T-helper 9 cell (primary cell): ENCODE data around the gene CYB5D1.

Experiments used
- DNase-seq: peaks from one replicate; pipeline ENCODE4 v3.0.0-alpha.2; 2020

CYB5D1 gene

DNA sequence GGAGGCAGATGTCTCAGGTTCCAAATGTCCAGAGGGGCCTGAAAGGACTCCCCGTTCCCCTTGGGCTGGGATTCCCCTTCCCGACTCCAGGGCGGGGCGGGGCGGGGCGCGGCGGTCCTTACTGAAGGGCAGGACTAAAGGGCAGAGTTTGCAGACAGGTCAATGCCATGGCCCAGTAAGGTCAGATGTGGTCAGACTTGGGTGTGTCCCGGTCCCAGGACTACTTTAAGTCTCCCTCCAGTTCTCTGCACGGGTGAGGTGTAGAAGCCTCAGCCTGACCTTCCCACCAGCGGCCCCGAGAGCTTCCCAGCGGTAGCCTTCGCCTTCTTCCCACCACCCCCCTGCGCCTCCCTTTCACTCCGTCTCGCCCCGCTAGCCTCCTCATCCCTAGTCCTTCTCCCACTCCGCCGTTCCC, 23.3 kb upstream of the CYB5D1 start:
- peak; percentile 66 for DNase-seq

- DNase-seq: peak; percentile 89
These were observed 22.6 kb upstream of the CYB5D1 start for GRCh38 chr17:7834957-7835813.

- peak; percentile 57 for DNase-seq
These were observed 21.8 kb upstream of the CYB5D1 start for GRCh38 chr17:7835814-7836595.

DNA sequence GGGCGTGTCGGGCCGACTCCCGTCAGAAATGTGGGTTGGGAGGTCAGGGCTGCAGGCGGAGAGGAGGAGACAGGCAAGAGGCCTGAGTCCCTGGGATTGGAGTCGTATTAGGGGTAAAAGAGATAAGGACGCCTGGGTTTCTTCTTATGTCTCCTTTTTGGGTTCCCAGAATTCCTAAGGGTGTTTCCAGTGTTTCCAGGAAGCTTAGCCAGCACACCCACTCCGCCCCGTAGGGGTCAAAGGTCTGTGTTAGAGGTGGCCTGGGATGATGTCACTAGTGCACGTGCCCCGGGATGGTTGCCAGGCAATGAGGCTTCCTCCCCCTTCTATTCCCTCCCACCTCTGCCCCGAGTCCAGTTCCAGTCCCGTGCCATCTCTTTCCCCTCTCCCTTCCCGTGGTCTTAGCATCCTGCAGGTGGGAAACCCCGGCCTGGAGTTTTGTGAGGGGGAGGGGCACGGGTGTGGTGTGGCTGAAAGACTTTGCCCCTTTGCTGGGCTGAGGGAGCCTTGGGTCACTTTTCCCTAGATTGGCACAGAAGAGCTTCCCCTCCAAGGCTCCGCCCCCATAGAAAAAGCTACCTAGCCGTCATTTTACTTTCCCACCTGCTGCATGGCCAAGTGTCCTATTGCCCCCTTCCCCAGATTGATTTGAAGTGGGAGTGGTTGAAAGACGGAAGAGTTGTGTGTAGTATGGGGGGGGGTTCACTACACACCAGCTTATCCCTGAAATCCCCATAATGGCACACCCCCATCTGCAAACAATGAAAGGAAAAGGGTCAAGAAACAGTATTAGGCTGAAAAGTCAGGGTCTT, 21.0 kb upstream of the CYB5D1 start:
- DNase-seq: peak; percentile 61

DNA sequence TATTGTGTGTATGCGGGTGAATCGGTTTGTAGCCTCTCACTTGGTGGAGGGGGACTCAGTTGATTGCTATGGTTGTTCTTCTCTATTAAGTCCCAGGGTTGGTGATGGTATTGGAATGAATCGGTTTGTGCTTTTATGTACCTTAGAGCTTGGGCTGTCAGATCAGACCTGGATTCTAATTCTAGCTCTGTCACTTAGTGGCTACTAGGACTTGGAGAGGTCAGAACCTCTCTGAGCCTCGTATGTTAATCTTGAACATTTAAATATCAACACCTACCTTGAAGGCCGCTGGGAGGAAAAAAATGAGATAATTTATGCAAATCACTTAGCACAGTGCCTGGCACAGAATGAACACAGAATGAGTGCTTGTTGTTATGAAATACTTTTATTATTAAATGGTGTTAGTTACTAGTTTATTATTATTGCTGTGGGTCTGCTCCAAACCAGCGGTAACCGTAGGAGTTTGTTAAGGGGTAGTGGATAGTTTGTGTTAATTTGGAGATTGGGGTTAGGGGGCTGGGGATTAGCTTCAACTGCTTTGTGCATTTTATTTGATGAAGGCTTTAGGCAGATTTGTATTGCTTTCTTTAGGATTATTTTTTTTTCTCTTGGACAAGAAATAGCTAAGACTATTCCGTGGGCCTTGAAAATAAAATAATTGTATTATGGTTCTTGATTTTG, 20.3 kb upstream of the CYB5D1 start:
- no peak for DNase-seq

GRCh38 chr17:7838090-7839075, 19.4 kb upstream of the CYB5D1 start:
- DNase-seq: no peak

GRCh38 chr17:7839190-7839875, 18.5 kb upstream of the CYB5D1 start:
- DNase-seq: no peak

DNA sequence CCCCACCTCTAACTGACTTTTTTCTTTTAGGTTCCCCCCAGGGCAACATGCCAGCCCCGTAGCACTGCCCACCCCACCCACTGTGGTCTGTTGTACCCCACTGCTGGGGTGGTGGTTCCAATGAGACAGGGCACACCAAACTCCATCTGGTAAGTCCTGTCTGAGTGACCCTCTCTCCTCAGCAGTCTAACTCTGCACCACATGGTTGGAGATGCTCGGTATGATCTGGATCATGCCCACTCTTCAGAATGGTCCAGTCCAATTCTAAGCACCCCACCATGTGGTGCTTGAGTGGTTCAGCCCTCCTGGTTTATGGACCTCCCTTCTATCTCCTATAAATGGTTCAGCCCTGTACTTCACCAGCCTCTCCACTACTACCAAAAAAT, 17.9 kb upstream of the CYB5D1 start:
- no peak for DNase-seq

- DNase-seq: no peak
These were observed 17.4 kb upstream of the CYB5D1 start for GRCh38 chr17:7840441-7840840.

GRCh38 chr17:7840875-7841274, 16.9 kb upstream of the CYB5D1 start:
- DNase-seq: no peak

- peak; percentile 97 for DNase-seq
These were observed 16.3 kb upstream of the CYB5D1 start for GRCh38 chr17:7841396-7841914.

DNA sequence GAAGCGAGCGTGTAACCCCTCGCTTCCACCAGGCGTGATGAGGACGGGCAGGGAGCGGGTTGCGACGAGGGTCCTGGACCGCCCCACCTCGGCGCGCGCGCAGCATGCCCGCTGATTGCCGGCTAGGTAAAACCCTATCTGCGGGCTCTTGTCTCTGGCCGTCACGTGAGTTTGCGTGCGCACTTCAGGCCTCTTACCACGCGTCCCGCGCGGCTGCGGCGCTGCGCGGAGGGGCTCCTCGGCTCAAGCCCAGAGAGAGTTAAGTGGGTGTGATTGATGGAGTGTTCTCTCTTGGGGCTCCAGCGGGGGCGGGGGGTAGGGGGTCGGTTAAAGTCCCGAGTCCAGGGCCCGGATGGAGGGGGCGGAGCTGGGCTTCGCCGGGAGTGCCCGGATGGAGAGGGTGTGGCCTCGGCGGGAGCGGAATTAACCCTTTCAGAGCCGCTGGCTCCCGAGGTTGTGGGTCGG, 15.9 kb upstream of the CYB5D1 start:
- DNase-seq: peak; percentile 81

DNA sequence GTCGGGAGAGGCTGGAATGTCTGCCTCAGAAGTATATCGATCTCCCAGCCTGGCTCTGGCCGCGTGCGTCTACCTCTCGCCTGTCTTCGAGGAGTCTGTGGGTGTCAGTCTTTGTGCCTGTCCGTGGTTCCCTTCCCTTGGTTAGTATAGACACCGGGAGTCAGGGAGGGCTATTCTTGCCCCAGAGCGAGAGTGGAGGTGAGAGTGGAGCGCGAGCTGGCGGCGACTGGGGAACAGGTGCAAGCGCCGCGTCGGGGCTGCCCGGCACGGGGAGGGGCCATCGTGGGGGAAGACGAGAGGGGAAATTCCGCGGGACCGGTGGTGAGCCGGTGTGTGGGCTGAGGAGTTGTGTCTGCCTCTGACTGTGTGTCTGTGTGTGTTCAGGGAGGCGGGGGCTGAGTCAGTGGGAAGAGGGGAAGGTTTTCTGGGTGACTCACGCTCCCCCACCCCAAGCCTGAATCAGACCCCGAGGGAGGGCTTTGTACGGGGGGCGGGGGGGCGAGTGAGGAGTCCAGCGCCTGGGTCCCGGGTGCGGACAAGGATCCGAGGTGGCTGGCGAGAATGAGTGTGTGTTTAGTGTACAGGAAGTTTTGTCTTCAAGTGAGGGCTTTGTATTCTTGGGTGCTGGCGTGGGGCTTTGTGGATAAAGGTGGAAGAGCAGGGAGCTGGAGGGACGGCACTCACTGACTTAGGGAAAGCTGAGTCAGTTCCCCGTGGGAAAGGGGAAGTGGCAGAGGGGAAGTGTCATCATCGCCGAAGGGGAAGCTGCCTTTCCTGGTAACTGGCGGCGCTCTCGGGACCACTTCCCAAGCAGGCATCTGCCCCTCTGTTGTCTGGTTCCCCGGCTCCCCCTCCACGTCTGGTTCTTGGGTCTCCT, 15.2 kb upstream of the CYB5D1 start:
- peak; percentile 97 for DNase-seq

GRCh38 chr17:7843257-7843535, 14.6 kb upstream of the CYB5D1 start:
- DNase-seq: no peak

DNA sequence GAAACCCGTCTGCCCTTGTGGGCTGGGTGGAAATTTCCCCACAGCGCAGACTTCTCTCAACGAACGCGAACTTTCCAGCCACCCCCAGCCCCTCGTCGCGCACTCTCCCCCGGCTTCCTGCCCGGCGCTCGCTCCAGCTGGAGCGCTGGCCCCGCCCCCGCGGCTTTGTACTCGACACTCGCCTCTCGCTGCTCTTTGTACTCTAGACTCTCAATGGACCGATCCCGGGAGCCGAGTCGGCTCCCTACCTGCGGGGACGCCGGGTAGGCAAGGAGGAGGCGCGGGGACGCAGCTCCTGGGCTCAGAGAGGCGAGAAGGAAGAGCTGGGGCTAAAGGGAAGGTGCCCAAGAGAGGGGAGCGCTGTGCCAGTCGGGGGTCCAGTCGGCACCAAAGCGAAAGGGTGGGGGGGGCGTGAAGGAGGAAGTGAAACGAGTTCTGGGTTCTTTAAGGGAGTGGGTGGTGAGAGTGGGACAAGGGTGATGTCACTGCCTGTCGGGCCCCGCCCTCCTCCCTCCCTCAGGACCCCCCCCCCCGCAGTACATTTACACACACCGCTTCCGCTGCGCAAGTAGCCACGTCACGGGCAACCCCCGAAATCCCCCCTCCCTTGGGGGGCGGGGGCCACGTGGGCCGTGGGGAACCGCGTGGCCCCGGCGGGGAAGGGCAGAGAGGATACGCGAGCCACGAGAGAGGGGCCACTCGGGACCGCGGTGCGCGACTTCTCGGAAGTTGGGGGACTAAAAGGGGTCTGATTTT, 14.1 kb upstream of the CYB5D1 start:
- peak; percentile 90 for DNase-seq

DNA sequence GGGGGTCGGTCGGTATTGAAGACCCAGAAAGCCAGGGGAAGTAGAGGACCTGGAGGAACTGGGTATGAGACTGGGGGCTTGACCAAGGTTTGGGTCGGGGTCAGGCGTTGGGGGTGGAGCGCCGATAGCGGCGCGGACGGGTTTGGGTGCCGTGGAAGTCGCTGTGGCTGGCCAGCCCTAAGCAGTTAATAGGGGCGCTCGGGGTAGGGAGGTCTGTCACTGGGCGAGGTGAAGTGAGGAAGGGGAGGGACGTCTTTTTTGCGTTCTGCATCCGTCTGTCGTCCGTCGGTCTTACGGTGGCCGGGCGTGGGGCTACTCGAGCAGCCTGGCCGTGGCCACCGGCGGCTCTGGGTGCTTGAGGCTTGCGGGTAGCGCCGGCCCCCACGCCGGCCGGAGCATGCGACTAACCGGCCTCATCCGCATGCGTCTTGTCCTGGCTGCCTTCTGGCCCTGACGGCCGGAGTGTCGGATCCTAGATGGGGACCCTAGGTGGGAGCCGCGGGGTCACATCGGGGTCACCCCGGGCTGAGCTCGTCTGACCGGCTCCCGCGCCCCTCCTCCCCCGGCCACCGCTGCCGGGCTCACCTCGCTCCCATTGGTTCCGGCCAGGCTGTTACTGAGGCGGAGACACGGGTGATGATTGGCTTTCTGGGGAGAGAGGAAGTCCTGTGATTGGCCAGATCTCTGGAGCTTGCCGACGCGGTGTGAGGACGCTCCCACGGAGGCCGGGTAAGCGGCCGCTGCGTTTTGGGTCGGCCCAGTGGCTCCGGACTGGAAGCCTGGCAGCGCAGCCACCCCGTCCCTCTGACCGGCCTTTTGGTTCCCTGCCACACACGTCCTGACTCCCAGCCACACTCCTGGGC, 13.3 kb upstream of the CYB5D1 start:
- DNase-seq: peak; percentile 69

GRCh38 chr17:7845359-7846062, 12.3 kb upstream of the CYB5D1 start:
- no peak for DNase-seq
